HG03558 (cell line): ENCODE measurements around the gene CAPN13.

Source experiments
- ATAC-seq: cut with Tn5 transposase; IDR thresholded peaks from one replicate; pipeline ENCODE4 v1.9.1; 2021; ENCODE audit warnings: moderate number of reproducible peaks; ENCODE audit not compliant: unreplicated experiment; ENCODE audit errors: extremely low read depth

The CAPN13 gene

GRCh38 chr2:30732876-30733275 is 74.4 kb downstream of the CAPN13 start:
- ATAC-seq = no peak

- no peak for ATAC-seq
Measured at GRCh38 chr2:30732376-30732775, 74.9 kb downstream of the CAPN13 start.

GRCh38 chr2:30731706-30732105 is 75.5 kb downstream of the CAPN13 start:
- no peak for ATAC-seq

- no peak for ATAC-seq
Measured at GRCh38 chr2:30730736-30731647, 76.3 kb downstream of the CAPN13 start.

- no peak for ATAC-seq
Measured at GRCh38 chr2:30729031-30729430, 78.2 kb downstream of the CAPN13 start.

DNA sequence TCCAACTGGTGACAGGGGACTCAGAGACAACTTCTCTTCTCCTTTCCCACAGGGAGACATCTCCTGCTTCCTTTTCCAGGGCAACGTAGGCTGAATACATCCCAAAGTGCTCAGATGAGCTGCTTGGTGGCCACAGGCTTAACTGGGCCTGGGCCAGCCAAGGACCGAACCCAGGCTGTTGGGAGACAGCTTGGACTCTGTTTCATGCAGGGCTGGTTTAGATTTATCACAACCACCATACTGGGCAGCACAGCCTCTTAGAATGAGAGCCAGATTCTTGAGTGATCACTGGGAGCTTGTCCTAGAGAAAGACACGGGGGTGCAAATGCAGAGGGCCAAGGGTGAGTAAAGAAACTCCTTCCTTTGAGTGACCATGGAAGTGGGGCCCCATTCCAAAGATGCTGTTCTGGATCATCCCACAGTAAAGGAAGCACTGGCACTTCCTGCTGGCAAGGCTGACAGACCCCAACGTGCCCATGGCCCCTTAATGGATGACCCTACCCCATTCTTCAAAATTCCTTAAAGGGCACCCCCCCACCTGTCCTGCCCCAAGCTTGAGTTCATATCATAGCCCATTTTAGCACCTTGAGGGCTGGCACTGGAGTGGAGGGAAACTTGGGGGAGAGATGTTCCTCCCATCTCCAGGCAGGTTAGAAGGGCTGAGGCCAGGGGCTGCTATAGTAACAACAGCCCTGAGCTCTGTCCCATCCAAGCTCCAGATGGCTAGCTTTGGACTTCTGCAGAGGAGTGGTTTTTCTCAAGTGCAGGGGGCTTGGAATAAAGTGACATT is 84.1 kb downstream of the CAPN13 start:
- no peak for ATAC-seq

GRCh38 chr2:30721668-30722647 is 85.3 kb downstream of the CAPN13 start:
- ATAC-seq = no peak

DNA sequence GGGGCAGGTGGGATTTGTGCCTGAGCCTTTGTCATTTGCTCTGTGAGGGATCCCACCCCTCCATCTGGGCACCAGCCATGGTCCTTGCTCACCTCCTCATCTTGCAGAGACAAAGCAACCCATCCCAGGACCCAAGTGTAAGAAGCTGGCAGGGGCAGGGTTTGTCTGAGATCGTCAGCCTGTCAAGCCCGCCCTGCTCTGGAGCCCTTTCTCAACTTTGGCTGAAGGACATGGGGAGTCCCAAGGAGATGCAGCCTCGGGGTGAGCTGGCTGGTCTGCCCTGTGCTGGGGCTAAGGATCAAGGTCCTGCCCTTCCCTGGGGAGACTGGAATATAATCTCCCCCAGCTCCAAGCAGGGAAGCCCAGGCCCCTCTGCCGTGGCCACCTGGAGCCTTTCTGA is 86.0 kb downstream of the CAPN13 start:
- ATAC-seq = no peak

DNA sequence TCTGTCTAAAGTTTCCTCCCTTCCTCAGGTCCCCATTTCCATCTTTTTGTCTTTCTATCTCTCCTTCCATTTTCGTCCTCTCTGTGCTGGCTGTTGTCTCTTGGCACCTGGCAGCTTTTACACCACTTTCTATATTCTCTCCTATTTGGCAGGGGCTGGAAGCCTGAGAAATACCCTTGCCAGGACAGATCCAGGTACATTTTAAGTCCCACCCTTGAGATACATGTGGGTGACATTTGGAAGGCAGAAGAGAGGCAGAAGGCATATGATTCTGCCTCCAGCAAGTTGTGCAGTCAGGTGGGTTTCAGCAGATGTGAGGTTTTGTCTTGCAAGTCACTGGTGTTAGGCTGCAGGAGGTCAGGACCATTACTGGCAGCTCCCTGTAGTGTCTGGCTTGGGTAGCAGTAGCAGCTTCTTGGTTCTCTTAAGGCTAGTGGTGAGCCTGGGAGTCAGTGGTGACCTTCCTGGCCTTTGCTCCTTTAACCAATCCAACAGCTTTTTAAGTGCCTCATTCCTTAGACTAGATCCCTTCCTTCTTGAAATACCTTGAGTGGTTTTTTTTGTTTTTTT is 90.1 kb downstream of the CAPN13 start:
- no peak for ATAC-seq

DNA sequence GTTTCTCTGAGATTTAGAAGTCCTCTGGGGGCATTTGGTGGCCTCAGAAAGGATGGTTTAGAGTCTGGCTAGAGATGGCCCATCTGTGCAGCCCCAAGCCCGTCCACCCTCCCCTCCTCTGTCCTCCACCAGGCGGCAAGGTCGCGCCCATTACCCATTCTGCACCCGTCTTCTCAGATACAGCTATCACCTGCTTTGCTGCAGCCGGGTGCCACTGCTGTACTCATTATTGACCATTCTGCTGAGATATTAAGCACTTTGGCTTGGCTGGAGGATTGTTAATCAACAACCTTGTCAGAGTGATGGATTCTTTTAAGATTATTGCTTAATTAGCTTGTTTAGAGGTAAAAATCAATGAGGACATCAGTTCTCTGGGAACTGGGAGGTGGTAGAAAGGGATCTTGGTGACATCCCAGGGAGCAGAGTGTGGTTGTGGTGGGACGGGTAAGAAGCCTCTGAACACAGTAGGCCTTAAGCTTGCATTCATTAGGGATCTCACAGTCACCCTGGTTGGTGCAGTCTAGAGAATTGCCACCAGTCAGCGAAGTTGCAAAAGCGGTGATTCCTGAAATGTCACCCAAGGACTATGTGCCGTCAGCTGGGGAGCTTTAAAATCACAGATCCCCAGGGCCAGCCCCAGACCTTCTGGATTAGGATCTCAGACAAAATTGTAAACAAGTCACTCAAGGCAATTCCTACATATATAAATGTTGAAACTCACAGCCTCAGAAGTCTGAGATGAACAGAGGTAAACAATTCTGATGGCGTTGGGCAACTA is 90.9 kb downstream of the CAPN13 start:
- no peak for ATAC-seq

- no peak for ATAC-seq
Measured at GRCh38 chr2:30714811-30715709, 92.2 kb downstream of the CAPN13 start.

- ATAC-seq = no peak
Measured at GRCh38 chr2:30713698-30714097, 93.5 kb downstream of the CAPN13 start.

DNA sequence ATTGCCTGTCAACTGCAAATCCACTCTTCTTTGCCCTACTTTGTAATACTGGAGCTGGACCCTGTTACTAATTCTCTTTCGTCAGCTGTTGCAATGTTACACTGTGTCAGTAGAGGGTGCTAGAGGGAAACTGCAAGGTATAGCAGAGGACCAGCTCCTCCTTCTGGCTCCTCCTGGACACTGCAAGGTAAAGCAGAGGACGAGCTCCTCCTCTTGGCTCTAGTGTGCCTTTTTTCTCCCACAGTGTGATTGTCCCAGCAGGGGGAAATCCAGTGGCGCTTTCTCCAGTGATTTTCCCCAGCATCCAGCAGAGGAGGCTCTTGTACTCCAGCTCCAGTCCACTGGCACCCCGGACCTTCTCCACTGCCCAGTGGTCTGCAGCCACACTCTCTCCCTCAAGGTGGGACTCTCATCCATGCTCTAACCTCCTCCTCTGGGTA is 95.6 kb downstream of the CAPN13 start:
- peak; percentile 37 for ATAC-seq

DNA sequence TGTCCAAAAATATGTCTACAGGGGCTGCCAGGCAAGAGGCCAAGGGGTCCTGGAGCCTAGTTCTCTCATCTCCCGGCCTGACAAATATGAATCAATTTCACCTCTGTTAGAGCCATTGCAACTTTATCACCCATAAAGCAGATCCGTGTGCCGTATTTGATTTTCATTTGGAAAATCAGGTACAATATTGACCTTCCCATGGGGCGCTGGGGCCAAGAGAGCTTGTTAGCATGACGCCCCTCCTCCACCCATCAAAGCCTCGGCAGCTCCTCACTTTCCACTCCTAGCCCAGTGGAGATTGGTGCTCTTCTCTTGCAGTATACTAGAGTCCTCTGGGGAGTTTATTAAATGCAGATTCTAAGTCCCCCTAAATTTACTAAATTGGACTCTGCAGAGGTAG is 96.8 kb downstream of the CAPN13 start:
- no peak for ATAC-seq

- no peak for ATAC-seq
Measured at GRCh38 chr2:30710016-30710415, 97.2 kb downstream of the CAPN13 start.

DNA sequence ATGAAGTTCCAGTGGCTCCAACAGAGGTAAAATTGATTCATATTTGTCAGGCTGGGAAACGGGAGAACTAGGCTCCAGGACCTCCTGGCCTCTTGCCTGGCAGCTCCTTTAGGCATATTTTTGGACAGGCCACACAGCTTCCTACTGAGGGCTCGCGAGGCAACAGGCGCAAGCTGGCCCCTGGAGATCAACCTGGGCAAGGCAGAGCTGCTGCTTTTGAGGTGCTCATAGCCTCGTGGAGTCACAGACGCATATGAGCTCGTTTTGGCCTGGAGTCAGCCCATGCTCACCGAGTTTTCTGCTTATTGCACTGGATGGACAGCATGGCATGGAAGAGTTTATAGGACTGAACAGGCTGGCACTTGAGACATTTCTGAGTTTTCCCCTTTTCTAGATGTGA is 97.7 kb downstream of the CAPN13 start:
- no peak for ATAC-seq

GRCh38 chr2:30708491-30709290 is 98.6 kb downstream of the CAPN13 start:
- no peak for ATAC-seq
